Measurements from ENCODE around the gene GVQW3. TPM values are rescaled to one million over a fixed set of nuclear protein-coding genes. Genes with fewer than 3 reads are reported as not detected.

GVQW3 gene
- total and polyA plus RNA-seq, 2 of the 13 experiments (the other 11 are each of a cell fraction or from before 2014, with no cell fraction given) = 5.0 to 5.6 TPM

GRCh38 chr11:76444384-76445120, 63.4 kb downstream of the GVQW3 start, which contains the start of gene EMSY (continued):
- no peak for TF ChIP-seq RARG (CRISPR knock-in tag; IDR thresholded peaks at IDR 0.05; ENCODE audit: low read depth)
- TF ChIP-seq EHMT2 (IDR thresholded peaks at IDR 0.05; ENCODE audit: borderline replicate concordance, low read depth, low read length) = no peak; the same call in 1 of the 2 replicates
- no peak for TF ChIP-seq ZFP90 (CRISPR knock-in tag; IDR thresholded peaks at IDR 0.05; ENCODE audit: borderline replicate concordance)
- TF ChIP-seq, protein P1, sequence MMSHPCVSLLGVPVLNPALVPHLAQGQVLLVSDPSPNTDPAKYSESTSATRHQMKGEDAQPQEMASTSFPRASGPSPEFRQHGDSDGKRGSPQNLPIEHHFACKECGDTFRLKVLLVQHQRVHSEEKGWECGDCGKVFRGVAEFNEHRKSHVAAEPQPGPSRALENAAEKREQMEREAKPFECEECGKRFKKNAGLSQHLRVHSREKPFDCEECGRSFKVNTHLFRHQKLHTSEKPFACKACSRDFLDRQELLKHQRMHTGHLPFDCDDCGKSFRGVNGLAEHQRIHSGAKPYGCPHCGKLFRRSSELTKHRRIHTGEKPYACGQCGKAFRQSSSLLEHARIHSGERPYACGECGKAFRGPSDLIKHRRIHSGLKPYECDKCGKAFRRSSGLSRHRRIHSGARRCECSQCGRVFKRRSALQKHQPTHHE (CRISPR knock-in tag; IDR thresholded peaks at IDR 0.05; ENCODE audit: borderline replicate concordance) = no peak
- no peak for TF ChIP-seq ZNF646 (CRISPR knock-in tag; IDR thresholded peaks at IDR 0.05)
- TF ChIP-seq RNF219 (CRISPR knock-in tag; IDR thresholded peaks at IDR 0.05) = no peak
- no peak for TF ChIP-seq ZNF75D (CRISPR knock-in tag; IDR thresholded peaks at IDR 0.05; ENCODE audit: borderline replicate concordance)
- peak; percentile 77; the same call in 1 of the 2 replicates for TF ChIP-seq ZFY (CRISPR knock-in tag; IDR thresholded peaks at IDR 0.05)
- peak; percentile 99 for TF ChIP-seq IRF2 (CRISPR knock-in tag; IDR thresholded peaks at IDR 0.05)
- no peak for TF ChIP-seq GABPA (IDR thresholded peaks at IDR 0.05; ENCODE audit: low read depth, low read length)
- TF ChIP-seq GABPA (CRISPR knock-in tag; IDR thresholded peaks at IDR 0.05; ENCODE audit: low read depth) = peak; percentile 81
- no peak for TF ChIP-seq ZKSCAN5 (CRISPR knock-in tag; IDR thresholded peaks at IDR 0.05)
- peak; percentile 73 for TF ChIP-seq ZMYM4 (CRISPR knock-in tag; IDR thresholded peaks at IDR 0.05)
- TF ChIP-seq, protein P2, sequence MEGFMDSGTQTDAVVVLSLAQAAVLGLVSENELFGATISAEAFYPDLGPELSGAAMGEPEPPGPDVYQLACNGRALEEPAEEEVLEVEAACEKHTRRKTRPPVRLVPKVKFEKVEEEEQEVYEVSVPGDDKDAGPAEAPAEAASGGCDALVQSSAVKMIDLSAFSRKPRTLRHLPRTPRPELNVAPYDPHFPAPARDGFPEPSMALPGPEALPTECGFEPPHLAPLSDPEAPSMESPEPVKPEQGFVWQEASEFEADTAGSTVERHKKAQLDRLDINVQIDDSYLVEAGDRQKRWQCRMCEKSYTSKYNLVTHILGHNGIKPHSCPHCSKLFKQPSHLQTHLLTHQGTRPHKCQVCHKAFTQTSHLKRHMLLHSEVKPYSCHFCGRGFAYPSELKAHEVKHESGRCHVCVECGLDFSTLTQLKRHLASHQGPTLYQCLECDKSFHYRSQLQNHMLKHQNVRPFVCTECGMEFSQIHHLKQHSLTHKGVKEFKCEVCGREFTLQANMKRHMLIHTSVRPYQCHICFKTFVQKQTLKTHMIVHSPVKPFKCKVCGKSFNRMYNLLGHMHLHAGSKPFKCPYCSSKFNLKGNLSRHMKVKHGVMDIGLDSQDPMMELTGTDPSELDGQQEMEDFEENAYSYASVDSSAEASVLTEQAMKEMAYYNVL (CRISPR knock-in tag; IDR thresholded peaks at IDR 0.05; ENCODE audit: borderline replicate concordance) = peak; percentile 97
- TF ChIP-seq ARID2 (CRISPR knock-in tag; IDR thresholded peaks at IDR 0.05; ENCODE audit: borderline replicate concordance) = no peak
- TF ChIP-seq KLF13 (CRISPR knock-in tag; IDR thresholded peaks at IDR 0.05) = no peak
